HG02981 (cell line): Measurements from ENCODE around the gene APOC1.
"Not testable (repeated sequence)": the region's sequence is repeated elsewhere in the genome, so short reads cannot be mapped to it uniquely, and the experiment has no call there.

ENCODE experiments used
- ATAC-seq: cut with Tn5 transposase; IDR thresholded peaks from one replicate; pipeline ENCODE4 v1.9.1; 2021; ENCODE audit warnings: mild to moderate bottlenecking, moderate library complexity; ENCODE audit not compliant: unreplicated experiment

The APOC1 gene

GRCh38 chr19:44914433-44915206, at the start of gene APOC1:
Gene APOC1 (plus strand): TSS chr19:44914608. CDS start chr19:44914892, 284 bp downstream.
- peak; percentile 89 for ATAC-seq

GRCh38 chr19:44865196-44865767, 49.1 kb upstream of the APOC1 start:
- no peak for ATAC-seq

- no peak for ATAC-seq
These were observed 47.7 kb upstream of the APOC1 start for GRCh38 chr19:44866664-44867063.

GRCh38 chr19:44867578-44867977, 46.8 kb upstream of the APOC1 start:
- ATAC-seq, result no peak

GRCh38 chr19:44869733-44870470, 44.5 kb upstream of the APOC1 start:
- no peak for ATAC-seq

- no peak for ATAC-seq
These were observed 42.6 kb upstream of the APOC1 start for GRCh38 chr19:44871809-44872208.

- no peak for ATAC-seq
These were observed 41.7 kb upstream of the APOC1 start for GRCh38 chr19:44872661-44873060.

- no peak for ATAC-seq
These were observed 40.1 kb upstream of the APOC1 start for GRCh38 chr19:44874317-44874716.

- ATAC-seq, result no peak
These were observed 38.5 kb upstream of the APOC1 start for GRCh38 chr19:44875666-44876451.

- ATAC-seq, result no peak
These were observed 37.4 kb upstream of the APOC1 start for GRCh38 chr19:44876930-44877535.

GRCh38 chr19:44878120-44878865, 36.1 kb upstream of the APOC1 start:
- no peak for ATAC-seq

GRCh38 chr19:44879309-44880065, 34.9 kb upstream of the APOC1 start:
- no peak for ATAC-seq

GRCh38 chr19:44882063-44882462, 32.3 kb upstream of the APOC1 start:
- ATAC-seq, result no peak

- not testable (repeated sequence) for ATAC-seq
These were observed 31.6 kb upstream of the APOC1 start for GRCh38 chr19:44882619-44883397.

GRCh38 chr19:44883922-44884321, 30.5 kb upstream of the APOC1 start:
- ATAC-seq, result no peak

- ATAC-seq, result no peak
These were observed 29.8 kb upstream of the APOC1 start for GRCh38 chr19:44884566-44884965.

- no peak for ATAC-seq
These were observed 28.3 kb upstream of the APOC1 start for GRCh38 chr19:44886141-44886540.

- no peak for ATAC-seq
These were observed 26.8 kb upstream of the APOC1 start for GRCh38 chr19:44887648-44888047.
